ENCODE results near the gene SDR39U1. TPM values are rescaled to one million over a fixed set of nuclear protein-coding genes. Genes with fewer than 3 reads are reported as not detected.

SDR39U1 gene
- total RNA-seq, 2 experiments from 2014 or later, result 71.7 to 74.7 TPM

GRCh38 chr14:24463017-24463883 lies 20.7 kb upstream of the SDR39U1 start:
- H3K4me1 ChIP-seq (ENCODE audit: insufficient read depth, low read length), result peaks cover 6% of the 10 kb centered on the region
- ATAC-seq (ENCODE audit: poor library complexity), result no peak
- DNase-seq, result no peak
- ChIA-PET POLR2A (no interaction called here), CTCF (no interaction called here)
- H3K4me3 ChIP-seq (ENCODE audit: low read length), result no peak overlapping the region
- no peaks in the 10 kb centered on the region for H3K36me3 ChIP-seq (ENCODE audit: insufficient read depth, low read length)
- Mint-ChIP-seq H3K4me3 (peak overlapping the region; percentile 3), H3K9me3 (peaks cover 3% of the 10 kb centered on the region), H3K4me1 (ENCODE audit: low read depth) (peaks cover 35% of the 10 kb centered on the region), H3K27me3 (no peaks in the 10 kb centered on the region), H3K27ac (no peak overlapping the region), H3K36me3 (ENCODE audit: low read depth) (no peaks in the 10 kb centered on the region)
- H3K27me3 ChIP-seq (ENCODE audit: control insufficient read depth in 1 of 2, insufficient read depth in 2 of 2, low read length in 2 of 2), result no peaks in the 10 kb centered on the region
- no peak overlapping the region for H3K27ac ChIP-seq (ENCODE audit: low read depth in 1 of 2, low read length in 2 of 2)
- TF ChIP-seq, protein P1, sequence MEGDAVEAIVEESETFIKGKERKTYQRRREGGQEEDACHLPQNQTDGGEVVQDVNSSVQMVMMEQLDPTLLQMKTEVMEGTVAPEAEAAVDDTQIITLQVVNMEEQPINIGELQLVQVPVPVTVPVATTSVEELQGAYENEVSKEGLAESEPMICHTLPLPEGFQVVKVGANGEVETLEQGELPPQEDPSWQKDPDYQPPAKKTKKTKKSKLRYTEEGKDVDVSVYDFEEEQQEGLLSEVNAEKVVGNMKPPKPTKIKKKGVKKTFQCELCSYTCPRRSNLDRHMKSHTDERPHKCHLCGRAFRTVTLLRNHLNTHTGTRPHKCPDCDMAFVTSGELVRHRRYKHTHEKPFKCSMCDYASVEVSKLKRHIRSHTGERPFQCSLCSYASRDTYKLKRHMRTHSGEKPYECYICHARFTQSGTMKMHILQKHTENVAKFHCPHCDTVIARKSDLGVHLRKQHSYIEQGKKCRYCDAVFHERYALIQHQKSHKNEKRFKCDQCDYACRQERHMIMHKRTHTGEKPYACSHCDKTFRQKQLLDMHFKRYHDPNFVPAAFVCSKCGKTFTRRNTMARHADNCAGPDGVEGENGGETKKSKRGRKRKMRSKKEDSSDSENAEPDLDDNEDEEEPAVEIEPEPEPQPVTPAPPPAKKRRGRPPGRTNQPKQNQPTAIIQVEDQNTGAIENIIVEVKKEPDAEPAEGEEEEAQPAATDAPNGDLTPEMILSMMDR (IDR thresholded peaks at IDR 0.05), result no peak
- intact Hi-C loops (cut with DNase I, micrococcal nuclease), result loop anchor here in 1 of 2 experiments (10.0 kb wide), 1 partner anchor 232 kb away; no protein-coding TSS in a partner anchor
- no peaks in the 10 kb centered on the region for H3K9me3 ChIP-seq (ENCODE audit: control insufficient read depth in 1 of 2, insufficient read depth in 1 of 2, low read length in 2 of 2)

DNA sequence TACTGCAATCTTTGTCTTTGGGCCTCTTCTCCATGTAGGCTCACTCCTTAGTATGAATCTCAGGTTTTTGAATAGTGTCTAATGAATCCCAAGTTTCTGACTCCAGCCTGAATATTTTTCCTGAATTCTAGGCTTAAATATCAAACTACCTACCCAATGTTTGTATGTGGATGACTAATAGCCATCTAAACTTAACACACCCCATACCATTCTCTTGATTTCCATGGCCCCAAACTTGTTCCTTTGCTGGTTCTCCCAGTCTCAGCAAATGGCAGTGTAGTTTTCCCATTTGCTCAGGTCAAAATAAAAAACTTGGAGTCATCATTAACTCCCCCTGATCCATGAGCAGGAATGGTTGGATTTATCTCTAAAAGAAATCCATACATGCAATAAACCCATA lies 18.8 kb upstream of the SDR39U1 start:
- DNase-seq (no peak), ATAC-seq (ENCODE audit: poor library complexity) (no peak)
- no peaks in the 10 kb centered on the region for H3K27me3 ChIP-seq (ENCODE audit: control insufficient read depth in 1 of 2, insufficient read depth in 2 of 2, low read length in 2 of 2)
- Mint-ChIP-seq H3K36me3 (ENCODE audit: low read depth) (peaks cover 5% of the 10 kb centered on the region), H3K4me1 (ENCODE audit: low read depth) (peaks cover 34% of the 10 kb centered on the region), H3K9me3 (peaks cover 3% of the 10 kb centered on the region), H3K27me3 (no peaks in the 10 kb centered on the region), H3K4me3 (no peak overlapping the region), H3K27ac (no peak overlapping the region)
- no peak overlapping the region for H3K4me3 ChIP-seq (ENCODE audit: low read length)
- H3K4me1 ChIP-seq (ENCODE audit: insufficient read depth, low read length), result peaks cover 6% of the 10 kb centered on the region
- CTCF ChIA-PET, result no interaction called here
- H3K27ac ChIP-seq (ENCODE audit: low read depth in 1 of 2, low read length in 2 of 2), result no peak overlapping the region
- intact Hi-C loops (cut with DNase I, micrococcal nuclease), result loop anchor here in 1 of 2 experiments (10.0 kb wide), 1 partner anchor 233 kb away; no protein-coding TSS in a partner anchor
- no peaks in the 10 kb centered on the region for H3K36me3 ChIP-seq (ENCODE audit: insufficient read depth, low read length)
- POLR2A ChIA-PET, result no interaction called here
- TF ChIP-seq, protein P1 (IDR thresholded peaks at IDR 0.05), result no peak
- no peaks in the 10 kb centered on the region for H3K9me3 ChIP-seq (ENCODE audit: control insufficient read depth in 1 of 2, insufficient read depth in 1 of 2, low read length in 2 of 2)

GRCh38 chr14:24459331-24459730 lies 16.8 kb upstream of the SDR39U1 start:
- ChIA-PET POLR2A (no interaction called here), CTCF (no interaction called here)
- TF ChIP-seq, protein P1 (IDR thresholded peaks at IDR 0.05), result no peak
- Mint-ChIP-seq H3K27ac (no peak overlapping the region), H3K4me1 (ENCODE audit: low read depth) (peaks cover 14% of the 10 kb centered on the region), H3K27me3 (no peaks in the 10 kb centered on the region), H3K4me3 (no peak overlapping the region), H3K36me3 (ENCODE audit: low read depth) (peaks cover 5% of the 10 kb centered on the region), H3K9me3 (no peaks in the 10 kb centered on the region)
- Histone ChIP-seq H3K27me3 (ENCODE audit: control insufficient read depth in 1 of 2, insufficient read depth in 2 of 2, low read length in 2 of 2) (no peaks in the 10 kb centered on the region), H3K27ac (ENCODE audit: low read depth in 1 of 2, low read length in 2 of 2) (no peak overlapping the region), H3K36me3 (ENCODE audit: insufficient read depth, low read length) (no peaks in the 10 kb centered on the region), H3K4me1 (ENCODE audit: insufficient read depth, low read length) (no peaks in the 10 kb centered on the region), H3K4me3 (ENCODE audit: low read length) (no peak overlapping the region), H3K9me3 (ENCODE audit: control insufficient read depth in 1 of 2, insufficient read depth in 1 of 2, low read length in 2 of 2) (no peaks in the 10 kb centered on the region)
- intact Hi-C loops (cut with DNase I, micrococcal nuclease), result no loop called here
- no peak for ATAC-seq (ENCODE audit: poor library complexity)
- DNase-seq, result no peak
